Mucosa of descending colon (tissue), 3 donors: ENCODE data around the gene SPECC1L. TPM values are rescaled to one million over a fixed set of nuclear protein-coding genes. Genes with fewer than 3 reads are reported as not detected.

ENCODE experiments used
- ATAC-seq: fragments of 200-7000 bp; cut with Tn5 transposase; one replicate; pipeline ENCODE4 v1.9.1; 2020; ENCODE audit warnings: mild to moderate bottlenecking, moderate library complexity
- DNase-seq, 3 donors: peaks; one replicate each; pipeline ENCODE4 v3.0.0-alpha.2; 2020
- H3K36me3 ChIP-seq: fragments of 200-600 bp; one replicate; pipeline ENCODE4 v1.8.0; 2021; ENCODE audit warnings: low read depth, mild to moderate bottlenecking
- H3K4me1 ChIP-seq: fragments of 200-600 bp; one replicate; pipeline ENCODE4 v1.8.0; 2021; ENCODE audit warnings: low read depth, mild to moderate bottlenecking
- H3K4me3 ChIP-seq: fragments of 200-600 bp; one replicate; pipeline ENCODE4 v1.8.0; 2021; ENCODE audit warnings: mild to moderate bottlenecking
- H3K9me3 ChIP-seq: fragments of 200-600 bp; one replicate; pipeline ENCODE4 v1.8.0; 2021; ENCODE audit warnings: mild to moderate bottlenecking
- intact Hi-C, 2 donors: fragments of 100-400 bp; cut with DNase I in 1 of 2; cut with micrococcal nuclease in 1 of 2; formaldehyde crosslinking; loops; one replicate each; pipeline versions ENCODE4 v1.11.0 to v1.11.1; 2022; cut with DNase I, micrococcal nuclease
- long read RNA-seq, 2 donors: library from polyadenylated mRNA; unstranded; transcript quantifications; one replicate each; pipeline ENCODE4 v2.0.0, GENCODE V29; 2019 to 2021
- total RNA-seq, 3 donors: library from RNA; stranded (reverse); fragmentation: NEBNext Ultra II Directional in 2 of 3; extraction: Animal tissue kit (Norgen Biotek cat#: 25700) in 2 of 3; gene quantifications; one replicate each; pipeline versions ENCODE4 v1.2.1 to v1.2.4, GENCODE V29; 2021 to 2023
- TF ChIP-seq, protein P1 (sequence below): fragments of 200-600 bp; IDR thresholded peaks from one replicate; pipeline ENCODE4 v1.8.0; 2022; ENCODE audit warnings: antibody characterized with exemption, mild to moderate bottlenecking
- donor health status: DM: no; HTN: no; CAD: no; lungs with moderate emphysema.
- donor health status: DM: no; HTN: no; CAD: no.
- donor health status: DM: no; HTN: yes; CAD: no.

The SPECC1L gene, protein sequence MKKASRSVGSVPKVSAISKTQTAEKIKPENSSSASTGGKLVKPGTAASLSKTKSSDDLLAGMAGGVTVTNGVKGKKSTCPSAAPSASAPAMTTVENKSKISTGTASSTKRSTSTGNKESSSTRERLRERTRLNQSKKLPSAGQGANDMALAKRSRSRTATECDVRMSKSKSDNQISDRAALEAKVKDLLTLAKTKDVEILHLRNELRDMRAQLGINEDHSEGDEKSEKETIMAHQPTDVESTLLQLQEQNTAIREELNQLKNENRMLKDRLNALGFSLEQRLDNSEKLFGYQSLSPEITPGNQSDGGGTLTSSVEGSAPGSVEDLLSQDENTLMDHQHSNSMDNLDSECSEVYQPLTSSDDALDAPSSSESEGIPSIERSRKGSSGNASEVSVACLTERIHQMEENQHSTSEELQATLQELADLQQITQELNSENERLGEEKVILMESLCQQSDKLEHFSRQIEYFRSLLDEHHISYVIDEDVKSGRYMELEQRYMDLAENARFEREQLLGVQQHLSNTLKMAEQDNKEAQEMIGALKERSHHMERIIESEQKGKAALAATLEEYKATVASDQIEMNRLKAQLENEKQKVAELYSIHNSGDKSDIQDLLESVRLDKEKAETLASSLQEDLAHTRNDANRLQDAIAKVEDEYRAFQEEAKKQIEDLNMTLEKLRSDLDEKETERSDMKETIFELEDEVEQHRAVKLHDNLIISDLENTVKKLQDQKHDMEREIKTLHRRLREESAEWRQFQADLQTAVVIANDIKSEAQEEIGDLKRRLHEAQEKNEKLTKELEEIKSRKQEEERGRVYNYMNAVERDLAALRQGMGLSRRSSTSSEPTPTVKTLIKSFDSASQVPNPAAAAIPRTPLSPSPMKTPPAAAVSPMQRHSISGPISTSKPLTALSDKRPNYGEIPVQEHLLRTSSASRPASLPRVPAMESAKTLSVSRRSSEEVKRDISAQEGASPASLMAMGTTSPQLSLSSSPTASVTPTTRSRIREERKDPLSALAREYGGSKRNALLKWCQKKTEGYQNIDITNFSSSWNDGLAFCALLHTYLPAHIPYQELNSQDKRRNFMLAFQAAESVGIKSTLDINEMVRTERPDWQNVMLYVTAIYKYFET
- 100 to 1,000 TPM in 2 of 3 donors, 10 to 100 TPM in 1; 78.7 to 116 (median 105) TPM for total RNA-seq
- long read RNA-seq, donor 1, full-length matches to known transcripts = 17 of 33 reads
- long read RNA-seq, donor 1, partial matches to known transcripts = 10 of 33 reads
- long read RNA-seq, donor 1, other reads (novel, unspliced or antisense) = 6 of 33 reads
- long read RNA-seq, donor 2, partial matches to known transcripts = 8 of 20 reads
- long read RNA-seq, donor 2, other reads (novel, unspliced or antisense) = 11 of 20 reads

DNA sequence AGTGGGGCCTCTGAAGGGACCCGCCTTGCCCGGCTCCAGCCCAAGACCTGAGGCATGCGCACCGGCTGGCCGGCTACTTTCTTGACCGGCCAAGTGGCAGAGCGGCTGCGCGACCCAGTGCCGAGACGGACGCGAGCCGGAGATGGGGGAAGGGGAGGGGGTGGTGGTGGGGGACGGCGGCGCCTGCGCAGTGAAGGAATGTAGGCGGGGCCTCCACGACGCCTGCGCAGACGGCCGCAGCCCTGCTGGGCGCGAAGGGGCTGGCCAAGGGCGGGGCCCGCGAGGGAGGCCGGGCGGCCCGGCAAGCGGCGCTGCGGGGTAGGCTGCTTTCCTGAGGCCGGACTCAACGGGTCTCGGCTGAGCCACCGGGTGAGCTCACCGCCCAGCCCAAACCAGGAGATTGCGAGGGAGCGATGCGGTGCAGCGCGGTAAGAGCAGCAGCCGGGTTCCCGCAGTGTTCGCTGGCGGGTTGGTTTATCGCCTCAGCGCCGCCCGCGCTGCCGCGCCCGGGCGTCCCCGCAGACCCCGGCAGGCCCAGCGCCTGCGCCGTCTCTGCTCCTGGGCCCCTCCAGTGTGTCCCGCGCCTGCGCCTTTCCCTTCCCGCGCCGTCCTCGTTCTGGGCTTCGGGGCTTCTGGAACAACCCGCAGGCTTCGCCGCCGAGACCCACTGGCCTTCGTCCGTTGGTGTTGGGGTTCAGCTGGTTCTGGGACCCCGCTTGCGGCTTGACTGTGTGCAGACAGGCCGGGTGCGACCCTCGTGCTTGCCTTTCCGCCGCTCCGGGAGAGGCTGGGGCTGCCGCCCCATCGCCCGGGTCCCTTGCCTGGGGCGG lies at the start of gene SPECC1L:
SPECC1L (plus strand) TSS at position 276 of the 830 bp plus-strand sequence. CDS start 31,401 bp downstream, outside the sequence.
- intact Hi-C loops = no loop called here
- H3K4me1 ChIP-seq = peaks cover 26% of the 10 kb centered on the region
- DNase-seq (peak; percentile 93 to 96 (median 94)), ATAC-seq (peak; percentile 99)
- TF ChIP-seq, protein P1, sequence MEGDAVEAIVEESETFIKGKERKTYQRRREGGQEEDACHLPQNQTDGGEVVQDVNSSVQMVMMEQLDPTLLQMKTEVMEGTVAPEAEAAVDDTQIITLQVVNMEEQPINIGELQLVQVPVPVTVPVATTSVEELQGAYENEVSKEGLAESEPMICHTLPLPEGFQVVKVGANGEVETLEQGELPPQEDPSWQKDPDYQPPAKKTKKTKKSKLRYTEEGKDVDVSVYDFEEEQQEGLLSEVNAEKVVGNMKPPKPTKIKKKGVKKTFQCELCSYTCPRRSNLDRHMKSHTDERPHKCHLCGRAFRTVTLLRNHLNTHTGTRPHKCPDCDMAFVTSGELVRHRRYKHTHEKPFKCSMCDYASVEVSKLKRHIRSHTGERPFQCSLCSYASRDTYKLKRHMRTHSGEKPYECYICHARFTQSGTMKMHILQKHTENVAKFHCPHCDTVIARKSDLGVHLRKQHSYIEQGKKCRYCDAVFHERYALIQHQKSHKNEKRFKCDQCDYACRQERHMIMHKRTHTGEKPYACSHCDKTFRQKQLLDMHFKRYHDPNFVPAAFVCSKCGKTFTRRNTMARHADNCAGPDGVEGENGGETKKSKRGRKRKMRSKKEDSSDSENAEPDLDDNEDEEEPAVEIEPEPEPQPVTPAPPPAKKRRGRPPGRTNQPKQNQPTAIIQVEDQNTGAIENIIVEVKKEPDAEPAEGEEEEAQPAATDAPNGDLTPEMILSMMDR = peak; percentile 12
- H3K36me3 ChIP-seq = no peaks in the 10 kb centered on the region
- H3K9me3 ChIP-seq = no peaks in the 10 kb centered on the region
- H3K4me3 ChIP-seq = peak within 1 kb of the TSS; percentile 97

DNA sequence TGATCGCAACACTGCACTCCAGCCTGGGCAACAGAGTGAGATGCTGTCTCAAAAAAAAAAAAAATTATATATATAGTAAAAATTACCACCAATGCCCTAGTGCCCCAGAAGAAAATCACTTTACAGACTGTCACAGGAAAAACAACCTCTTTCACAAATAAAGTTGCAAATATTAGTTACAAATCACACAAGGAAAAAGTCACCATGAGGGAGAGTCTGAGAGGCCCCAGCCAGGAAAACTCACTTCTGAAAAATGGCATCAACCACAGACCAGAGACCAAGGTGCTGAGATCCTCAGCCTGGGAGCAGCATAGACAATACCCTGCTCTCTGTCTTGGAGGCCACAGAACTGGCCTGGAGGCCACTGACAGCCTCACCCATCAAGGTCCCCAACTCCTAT lies 46.2 kb upstream of the SPECC1L start:
- intact Hi-C loops = no loop called here
- no peaks in the 10 kb centered on the region for H3K4me1 ChIP-seq
- no peak for ATAC-seq
- no peak overlapping the region for H3K4me3 ChIP-seq
- TF ChIP-seq, protein P1 = no peak
- H3K36me3 ChIP-seq = no peaks in the 10 kb centered on the region
- DNase-seq = no peak
- peaks cover 8% of the 10 kb centered on the region for H3K9me3 ChIP-seq

DNA sequence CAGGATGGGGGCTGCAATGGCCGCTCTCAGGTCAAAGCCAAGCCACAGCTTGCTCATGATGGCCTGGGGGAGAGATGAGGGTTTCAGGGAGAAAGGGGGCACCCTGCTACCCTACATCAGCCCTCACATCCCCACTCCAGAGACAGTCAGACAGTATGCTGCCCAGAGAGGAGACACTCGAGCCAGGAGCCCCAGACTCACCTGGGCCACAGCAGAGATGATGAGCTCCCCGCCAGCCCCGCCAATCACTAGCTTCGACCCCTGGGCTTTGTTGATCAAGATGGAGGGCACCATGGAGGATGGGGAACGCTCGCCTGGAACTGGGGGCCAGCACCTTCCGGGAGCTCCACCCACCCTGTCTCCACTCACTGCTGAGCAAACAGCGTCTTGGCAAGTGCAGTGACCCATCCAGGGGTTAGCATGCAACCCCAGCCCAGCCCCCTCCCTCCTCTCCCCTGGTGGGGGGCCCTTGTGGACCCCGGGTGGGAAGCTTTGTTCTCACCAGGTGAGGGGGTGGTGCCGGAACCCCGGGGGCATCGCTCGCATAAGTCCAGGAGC lies 45.5 kb upstream of the SPECC1L start:
- no peaks in the 10 kb centered on the region for H3K4me1 ChIP-seq
- H3K9me3 ChIP-seq = peaks cover 8% of the 10 kb centered on the region
- intact Hi-C loops = no loop called here
- H3K36me3 ChIP-seq = no peaks in the 10 kb centered on the region
- no peak for DNase-seq
- H3K4me3 ChIP-seq = no peak overlapping the region
- ATAC-seq = no peak
- TF ChIP-seq, protein P1 = no peak

DNA sequence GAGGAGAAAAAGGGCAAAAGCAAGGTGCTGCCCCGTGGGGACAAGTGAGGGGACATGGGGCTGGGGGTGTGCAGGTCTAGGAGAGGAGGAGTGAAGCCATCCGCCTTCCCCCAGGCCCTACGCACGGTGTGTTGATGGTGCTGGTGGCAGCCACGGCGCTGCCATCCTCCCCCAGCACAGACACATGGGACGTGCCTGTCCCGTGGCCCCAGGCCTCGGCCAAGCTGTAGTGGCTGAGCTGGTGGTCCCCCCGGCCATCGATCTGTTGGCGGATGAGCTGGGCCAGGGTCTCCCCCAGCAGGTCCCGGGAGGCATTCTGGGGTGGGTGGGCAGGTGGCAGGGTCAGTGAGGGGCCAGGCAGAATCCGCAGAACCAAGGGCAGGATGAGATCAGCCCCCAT lies 44.7 kb upstream of the SPECC1L start:
- no peak overlapping the region for H3K4me3 ChIP-seq
- TF ChIP-seq, protein P1 = no peak
- no peak for DNase-seq
- H3K9me3 ChIP-seq = peaks cover 8% of the 10 kb centered on the region
- no peak for ATAC-seq
- H3K4me1 ChIP-seq = no peaks in the 10 kb centered on the region
- H3K36me3 ChIP-seq = no peaks in the 10 kb centered on the region
- intact Hi-C loops = no loop called here
